NCI-H1436 treated with DMSO at 0.1 percent for 48 hours (cell line): Measurements from ENCODE around the gene COL4A6.

Experiments used
- DNase-seq: peaks from one replicate; lab custom pipeline; 2025; lab: John Stamatoyannopoulos, UW

The COL4A6 gene

GRCh38 chrX:108331126-108331909 lies 106.9 kb downstream of the COL4A6 start:
- no peak for DNase-seq

DNA sequence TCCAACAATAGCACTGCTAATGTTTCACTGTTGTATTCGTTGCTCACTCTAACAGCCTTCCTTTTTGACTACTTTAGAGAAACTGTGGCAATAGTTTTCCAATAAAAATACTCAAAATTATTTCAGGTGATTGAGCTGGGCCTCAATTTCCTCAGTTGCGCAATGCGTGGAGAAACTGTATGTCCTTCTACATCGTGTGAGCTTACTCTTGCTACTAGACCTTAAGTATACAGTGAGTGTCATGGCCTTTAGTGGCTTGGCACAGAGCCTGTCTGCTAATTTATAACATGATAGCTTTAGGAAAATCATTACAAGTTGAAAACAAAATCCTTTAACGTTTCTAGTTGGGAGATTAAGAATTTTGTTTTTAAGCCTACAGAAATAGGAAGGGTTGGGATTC lies 114.5 kb downstream of the COL4A6 start:
- DNase-seq, result no peak

DNA sequence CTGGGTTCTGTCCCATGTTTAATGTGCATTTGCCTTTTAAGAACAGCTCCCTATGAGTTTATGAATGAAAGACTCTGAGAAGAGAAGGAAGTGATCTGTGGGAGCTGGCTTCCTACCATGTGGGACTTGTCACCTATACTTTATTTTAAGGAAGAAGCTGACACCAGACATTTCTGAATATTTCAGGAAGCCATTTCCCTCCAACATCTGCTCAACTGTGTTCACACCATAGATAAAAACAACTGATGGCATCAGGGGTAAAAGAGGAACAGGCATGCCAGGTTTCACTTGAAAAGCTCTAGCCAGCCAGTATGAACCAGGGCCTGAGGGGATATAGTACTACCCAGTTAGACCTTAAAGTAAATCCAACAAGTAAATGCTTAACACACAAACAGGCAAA lies 116.0 kb downstream of the COL4A6 start:
- DNase-seq, result no peak

- no peak for DNase-seq
These were observed 121.8 kb downstream of the COL4A6 start for GRCh38 chrX:108316456-108316855.

- DNase-seq, result no peak
These were observed 124.6 kb downstream of the COL4A6 start for GRCh38 chrX:108313669-108314068.

GRCh38 chrX:108312957-108313356 lies 125.3 kb downstream of the COL4A6 start:
- peak; percentile 8 for DNase-seq

DNA sequence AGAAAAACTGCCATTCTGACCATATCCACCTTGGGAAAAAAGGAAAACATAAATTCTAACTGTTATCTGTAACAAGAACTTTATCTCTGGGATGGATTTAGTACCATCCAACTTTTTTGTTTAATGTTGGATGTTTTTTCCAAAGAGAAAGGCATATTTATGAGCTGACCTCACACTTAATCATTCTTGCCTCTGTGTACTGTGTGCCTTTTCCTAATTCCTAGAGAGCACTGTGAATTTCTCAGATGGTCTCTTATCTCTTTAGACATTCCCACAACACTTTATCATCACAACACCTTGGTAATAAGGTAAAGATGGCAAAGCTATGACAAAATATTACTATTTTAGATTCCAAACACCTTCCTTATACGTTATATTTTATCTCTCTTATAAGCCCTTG lies 126.2 kb downstream of the COL4A6 start:
- DNase-seq, result no peak

- DNase-seq, result no peak
These were observed 127.7 kb downstream of the COL4A6 start for GRCh38 chrX:108310506-108310905.

DNA sequence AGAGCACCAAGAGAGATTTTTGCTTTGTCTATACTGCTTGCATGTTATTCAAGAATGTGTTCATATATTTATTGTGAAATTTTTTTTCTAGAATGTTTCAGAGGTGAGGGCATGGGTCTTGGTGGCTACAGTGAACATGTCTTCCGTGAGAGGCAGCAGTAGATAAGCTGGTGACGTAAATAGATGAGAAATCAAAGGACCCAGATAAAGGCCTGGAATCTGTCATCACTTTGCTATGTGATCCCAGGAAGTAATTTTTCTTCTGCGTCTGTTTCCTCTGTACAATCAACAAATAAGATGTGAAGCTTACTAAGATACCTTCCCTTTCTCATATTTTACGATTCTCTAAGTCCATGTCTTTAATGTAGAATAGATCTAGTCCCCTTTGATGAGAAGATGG lies 129.1 kb downstream of the COL4A6 start:
- DNase-seq, result no peak

- DNase-seq, result no peak
These were observed 130.8 kb downstream of the COL4A6 start for GRCh38 chrX:108307132-108308085.

DNA sequence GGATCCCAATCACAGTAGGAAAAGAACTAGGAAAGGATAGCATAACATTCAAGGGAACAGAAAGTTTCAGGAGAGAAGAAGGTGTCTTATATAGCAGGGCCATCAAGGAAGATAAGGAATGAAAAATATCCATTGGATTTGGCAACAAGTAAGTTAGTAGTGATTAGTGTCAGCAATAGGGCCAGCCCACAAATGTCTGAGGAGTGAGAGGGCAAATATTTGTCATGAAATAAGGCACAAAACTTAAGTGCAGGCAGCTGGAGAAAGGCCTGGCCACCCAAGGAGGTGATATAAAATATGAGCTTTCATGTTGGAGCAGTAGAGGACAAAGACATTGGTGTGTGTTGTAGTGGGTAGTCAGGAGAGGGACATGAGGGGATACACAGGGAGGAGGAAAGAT lies 132.1 kb downstream of the COL4A6 start:
- DNase-seq, result no peak

DNA sequence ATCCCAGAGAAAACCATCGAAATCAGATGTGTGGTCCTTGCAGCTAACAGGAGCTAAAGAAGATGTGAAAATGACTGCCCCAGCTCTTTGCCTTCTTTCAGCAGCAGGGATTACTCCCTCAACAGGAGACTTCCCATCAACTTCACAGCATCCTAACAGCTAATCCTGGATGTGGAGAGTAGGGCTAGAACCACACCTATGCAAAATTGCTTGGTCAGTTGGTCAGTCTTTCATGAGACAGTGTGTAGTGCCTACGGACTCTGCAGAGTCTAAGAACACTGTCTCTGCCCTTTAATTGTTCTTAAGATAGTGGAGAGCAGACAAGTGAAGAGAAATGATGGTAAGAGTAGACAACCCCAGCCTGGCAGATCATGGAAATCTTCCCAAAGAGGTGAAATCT lies 133.5 kb downstream of the COL4A6 start:
- DNase-seq, result no peak

DNA sequence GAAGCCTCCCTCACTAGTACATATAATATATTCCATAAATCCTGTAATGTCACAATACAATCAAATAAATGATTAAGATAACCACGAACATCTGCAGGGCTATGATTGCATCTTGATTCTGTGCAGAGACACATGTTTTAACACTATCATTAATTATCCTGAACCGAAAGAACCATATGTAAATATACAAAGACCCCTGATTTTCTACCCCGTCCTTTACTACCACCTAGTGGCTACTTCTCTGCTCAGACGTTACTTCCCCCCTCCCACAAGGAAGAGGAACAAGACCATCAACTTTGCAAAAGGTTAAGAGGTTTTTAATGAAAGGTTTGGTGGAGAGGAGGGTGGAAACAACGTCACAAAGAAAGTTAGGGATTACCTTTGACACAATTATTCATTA lies 134.0 kb downstream of the COL4A6 start:
- DNase-seq, result no peak

DNA sequence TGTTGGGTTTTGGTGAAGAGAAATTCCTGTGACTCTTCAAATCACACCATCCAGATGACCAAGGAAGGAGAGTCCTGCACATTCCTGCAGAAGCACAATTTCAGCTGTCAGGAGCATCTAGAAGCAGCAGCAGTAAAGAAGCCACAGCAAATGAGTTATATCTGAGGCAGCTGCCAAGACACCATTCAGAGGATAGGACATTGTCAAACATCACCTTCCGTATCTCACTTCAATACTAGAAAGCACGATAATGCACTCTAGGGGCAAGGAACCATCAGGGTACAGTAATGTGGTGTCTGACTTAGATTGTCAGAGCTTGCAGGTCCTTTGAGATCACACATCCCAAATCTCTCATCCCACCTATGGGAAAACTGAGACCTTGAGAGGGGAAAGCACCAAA lies 134.5 kb downstream of the COL4A6 start:
- DNase-seq, result no peak

DNA sequence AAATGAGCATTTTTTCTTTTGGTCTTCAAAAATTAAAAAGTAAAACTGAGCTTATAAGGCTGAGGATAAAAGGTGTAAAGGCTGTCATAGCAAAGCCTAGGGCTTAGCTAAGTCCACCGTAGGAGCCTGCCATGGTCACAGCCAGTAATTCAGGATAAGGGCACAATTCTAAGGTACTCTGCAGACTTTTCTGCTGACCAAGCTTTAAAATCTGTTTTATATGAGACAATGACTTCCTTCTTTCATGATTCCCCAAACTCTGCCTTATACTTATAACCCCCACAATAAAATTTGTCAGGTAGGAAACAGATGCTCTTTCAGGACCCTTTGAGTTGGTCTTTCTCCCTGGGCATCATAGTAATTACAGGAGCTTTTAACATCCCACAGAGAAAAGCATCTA lies 138.5 kb downstream of the COL4A6 start:
- no peak for DNase-seq

- no peak for DNase-seq
These were observed 139.1 kb downstream of the COL4A6 start for GRCh38 chrX:108299101-108299591.

GRCh38 chrX:108298165-108298602 lies 140.0 kb downstream of the COL4A6 start:
- no peak for DNase-seq

DNA sequence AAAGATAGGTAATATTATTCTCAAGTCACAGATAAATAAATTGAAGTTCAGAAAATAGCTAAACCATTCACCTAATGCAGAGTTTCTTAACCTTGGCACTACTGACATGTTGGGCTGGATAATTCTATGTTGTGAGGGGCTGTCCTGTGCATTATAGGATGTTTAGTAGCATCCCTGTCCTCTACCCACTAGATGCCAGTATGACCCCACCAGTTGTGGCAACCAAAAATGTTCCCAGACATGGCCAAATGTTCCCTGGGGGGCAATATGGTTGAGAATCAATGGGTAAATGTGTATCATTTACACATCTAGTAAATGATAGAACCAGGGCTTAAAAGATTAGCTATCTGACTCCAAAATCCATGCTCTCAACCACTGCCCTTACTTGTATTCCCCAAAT lies 140.9 kb downstream of the COL4A6 start:
- no peak for DNase-seq

DNA sequence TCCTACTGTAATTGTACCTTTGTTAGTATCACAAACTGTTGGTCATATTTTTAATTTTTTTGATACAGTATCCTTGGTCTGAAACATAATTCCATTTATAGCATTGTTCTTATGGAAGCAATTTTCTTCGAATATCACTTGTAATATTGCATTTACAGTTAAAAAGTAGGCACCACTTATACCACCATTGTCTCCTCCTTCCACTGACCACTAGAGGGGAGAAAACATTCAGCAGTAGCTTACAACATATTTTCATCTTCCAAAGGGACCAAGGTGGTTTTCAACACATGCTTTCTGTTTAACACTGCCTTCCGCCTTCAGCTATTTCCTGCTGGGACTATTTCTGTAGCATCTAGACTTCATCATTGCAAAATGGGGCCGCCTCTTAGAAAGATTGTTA lies 146.2 kb downstream of the COL4A6 start:
- DNase-seq, result no peak

DNA sequence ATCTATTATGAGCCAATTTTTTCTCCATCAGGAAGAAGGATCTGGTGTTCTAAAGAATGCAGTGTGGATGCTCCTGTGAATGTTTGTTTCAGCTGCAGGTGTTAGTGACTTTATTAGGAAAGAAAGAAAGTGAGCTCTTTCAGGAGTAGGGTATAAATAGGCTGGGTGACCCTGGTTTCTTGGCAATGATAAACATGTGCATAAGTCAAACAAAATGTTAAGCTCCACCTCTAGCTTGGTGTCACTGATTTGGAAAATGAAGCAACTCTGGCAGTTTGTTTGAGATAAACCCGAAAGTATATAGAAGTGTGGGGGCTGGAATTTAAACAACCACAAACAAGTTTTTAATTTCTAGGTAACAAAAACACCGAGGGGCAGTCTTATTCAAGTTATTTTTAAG lies 152.3 kb downstream of the COL4A6 start:
- DNase-seq, result no peak

- peak; percentile 2 for DNase-seq
These were observed 152.9 kb downstream of the COL4A6 start for GRCh38 chrX:108285356-108285755.

- DNase-seq, result no peak
These were observed 162.5 kb downstream of the COL4A6 start for GRCh38 chrX:108275732-108276131.

DNA sequence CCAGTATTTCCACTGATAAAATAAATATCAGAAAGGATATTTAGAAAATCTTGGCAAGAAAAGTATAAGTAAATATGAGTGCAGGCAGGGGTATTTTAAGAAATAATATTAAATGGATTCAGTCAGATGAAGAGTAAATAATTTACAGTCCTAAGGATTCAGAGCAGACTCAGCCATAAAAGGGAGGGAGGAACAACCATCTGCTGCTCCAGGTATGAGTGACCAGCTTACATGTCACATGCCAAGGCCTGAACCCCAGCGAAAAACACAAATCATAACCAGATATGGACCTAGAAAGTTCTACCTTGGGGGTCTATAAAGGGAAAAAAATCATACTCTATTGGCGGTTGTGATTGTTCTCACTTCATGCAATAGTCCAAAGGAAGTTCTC lies 166.8 kb downstream of the COL4A6 start:
- no peak for DNase-seq
